GM12874 (cell line): Measurements from ENCODE around the gene CPE.

Source experiments
- CTCF ChIP-seq: IDR thresholded peaks from 2 replicates; pipeline ENCODE4 v1.5.1; 2011; ENCODE audit warnings: low read depth, mild to moderate bottlenecking, control low read depth, low read length, moderate library complexity; ENCODE audit not compliant: insufficient read depth

Gene CPE

GRCh38 chr4:165368567-165368966 lies 10.2 kb upstream of the CPE start:
- no peak for TF ChIP-seq CTCF

DNA sequence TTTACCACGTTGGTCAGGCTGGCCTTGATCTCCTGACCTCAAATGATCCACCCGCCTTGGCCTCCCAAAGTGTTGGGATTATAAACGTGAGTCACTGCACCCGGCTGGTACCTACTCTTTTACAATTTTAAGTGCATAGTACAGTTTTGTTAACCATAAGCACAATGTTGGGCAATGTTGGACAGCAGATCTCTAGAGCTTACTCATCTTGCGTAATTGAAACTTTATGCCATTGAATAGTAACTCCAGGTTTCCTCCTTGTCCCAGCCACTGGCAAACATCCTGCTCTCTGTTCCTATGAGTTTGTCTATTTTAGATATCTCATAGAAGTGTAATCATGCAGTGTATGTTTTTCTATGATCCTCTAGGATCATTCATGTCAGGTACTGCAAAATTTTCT lies 9.3 kb upstream of the CPE start:
- no peak for TF ChIP-seq CTCF

DNA sequence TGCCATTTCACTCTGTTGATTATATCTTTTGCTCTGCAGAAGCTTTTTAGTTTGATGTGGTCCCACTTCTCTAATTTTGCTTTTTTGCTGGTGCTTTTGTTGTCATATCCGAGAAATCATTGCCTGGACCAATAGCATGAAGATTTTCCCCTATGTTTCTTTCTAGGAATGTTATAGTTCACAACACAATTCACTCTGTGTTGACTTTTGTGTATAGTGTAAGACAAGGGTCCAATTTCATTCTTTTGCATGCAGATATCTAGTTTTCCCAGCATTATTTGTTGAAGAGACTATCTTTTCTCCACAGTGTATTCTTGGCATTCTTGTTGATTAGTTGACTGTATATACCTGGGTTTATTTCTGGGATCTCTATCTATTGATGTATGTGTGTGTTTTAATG lies 8.3 kb upstream of the CPE start:
- no peak for TF ChIP-seq CTCF

DNA sequence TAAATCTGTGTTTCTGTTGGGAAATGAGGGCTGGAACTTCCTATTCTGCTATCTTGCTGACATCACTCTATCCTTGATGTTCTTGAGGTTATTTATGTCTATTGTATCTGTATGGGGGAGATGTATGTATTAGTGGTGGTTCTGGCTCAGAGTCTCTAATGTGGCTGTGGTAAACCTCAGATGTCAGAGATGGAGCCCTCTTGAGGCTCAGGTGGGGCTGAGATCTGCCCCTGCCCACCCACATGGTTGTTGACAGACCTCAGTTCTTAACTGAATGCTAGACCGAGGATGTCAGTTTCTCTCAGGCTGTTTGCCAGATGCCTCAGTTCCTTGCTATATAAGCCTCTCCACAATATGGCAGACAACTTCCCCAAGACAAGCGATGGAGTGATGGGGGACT lies 3.3 kb upstream of the CPE start:
- TF ChIP-seq CTCF, result no peak

GRCh38 chr4:165378398-165378744 lies 437 bp upstream of the CPE start:
- TF ChIP-seq CTCF, result no peak

DNA sequence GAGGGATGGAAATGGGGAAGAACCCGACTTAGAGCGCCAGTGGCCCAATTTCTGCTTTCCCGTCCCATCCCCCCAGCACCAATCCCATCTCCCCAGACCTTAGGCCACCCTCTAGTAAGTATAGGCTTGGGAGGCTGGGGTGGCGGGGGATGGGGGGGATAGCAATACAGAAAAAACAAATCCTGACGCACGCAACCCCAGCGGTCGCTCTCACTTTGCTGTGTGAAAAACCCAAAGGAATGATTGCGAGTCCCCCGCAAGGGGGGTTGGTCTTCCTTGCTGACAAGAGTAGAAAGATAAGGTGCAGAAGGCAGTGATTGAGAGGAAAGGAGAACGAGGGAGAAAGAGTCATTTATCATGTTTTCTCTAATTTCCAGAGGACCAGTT lies 863 bp downstream of the CPE start:
- no peak for TF ChIP-seq CTCF

- TF ChIP-seq CTCF, result no peak
These were observed 2.0 kb downstream of the CPE start for GRCh38 chr4:165380805-165381204.

DNA sequence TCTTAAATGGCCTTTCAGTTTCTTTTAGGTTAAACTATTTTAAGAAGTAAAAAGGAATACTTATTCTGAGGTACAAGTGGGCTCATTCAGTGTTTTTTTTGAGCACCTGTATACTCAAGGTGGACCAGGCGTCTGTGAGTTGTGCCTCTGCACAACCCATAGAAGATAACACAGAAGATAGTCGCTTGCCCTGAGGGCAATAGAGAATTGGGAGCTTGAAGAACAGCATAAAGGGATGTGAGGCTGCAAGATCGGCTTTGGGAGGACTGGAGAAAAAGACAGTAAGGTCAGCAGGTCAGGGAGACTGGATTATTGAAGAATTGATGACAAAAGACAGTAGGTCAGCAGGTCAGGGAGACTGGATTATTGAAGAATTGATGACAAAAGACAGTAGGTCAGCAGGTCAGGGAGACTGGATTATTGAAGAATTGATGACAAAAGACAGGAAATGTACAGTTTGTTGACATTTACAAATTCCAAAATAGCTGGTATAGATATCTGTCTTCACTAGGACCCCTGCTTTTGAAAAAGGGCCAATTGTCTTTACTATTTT lies 3.1 kb downstream of the CPE start:
- TF ChIP-seq CTCF, result no peak
